ENCODE data around the gene ITIH3.

- TF ChIP-seq CTCF (IDR thresholded peaks at IDR 0.05) (no peak), POLR2A (IDR thresholded peaks at IDR 0.05) (peak; percentile 90)
These were observed 23.9 kb upstream of the ITIH3 start, which contains the start of gene NEK4 for GRCh38 chr3:52770496-52771333.
